Measurements from ENCODE around the gene TMEFF2.

DNA sequence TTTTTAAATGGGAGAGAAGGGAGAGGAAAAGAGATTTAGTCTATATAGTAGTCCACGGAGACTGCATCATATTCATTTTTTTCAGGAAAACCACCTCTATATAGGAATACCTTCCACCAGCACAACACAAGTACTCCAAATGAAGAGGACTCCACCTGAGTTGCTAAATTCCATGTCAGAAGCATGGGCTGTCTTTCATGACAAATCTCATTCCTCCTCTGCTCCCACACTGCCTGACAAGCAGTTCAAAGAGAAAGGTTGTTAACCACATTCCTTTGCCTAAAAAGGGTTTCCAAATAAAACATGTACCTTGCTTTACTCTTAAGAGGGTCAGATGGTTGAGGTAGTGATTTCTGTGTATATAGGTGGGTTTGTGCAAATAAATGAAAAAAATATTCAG lies 122.0 kb downstream of the TMEFF2 start:
- TF ChIP-seq ZNF830 (tag by site-specific recombination; IDR thresholded peaks at IDR 0.05; ENCODE audit: low read depth) = no peak
- TF ChIP-seq, protein P1, sequence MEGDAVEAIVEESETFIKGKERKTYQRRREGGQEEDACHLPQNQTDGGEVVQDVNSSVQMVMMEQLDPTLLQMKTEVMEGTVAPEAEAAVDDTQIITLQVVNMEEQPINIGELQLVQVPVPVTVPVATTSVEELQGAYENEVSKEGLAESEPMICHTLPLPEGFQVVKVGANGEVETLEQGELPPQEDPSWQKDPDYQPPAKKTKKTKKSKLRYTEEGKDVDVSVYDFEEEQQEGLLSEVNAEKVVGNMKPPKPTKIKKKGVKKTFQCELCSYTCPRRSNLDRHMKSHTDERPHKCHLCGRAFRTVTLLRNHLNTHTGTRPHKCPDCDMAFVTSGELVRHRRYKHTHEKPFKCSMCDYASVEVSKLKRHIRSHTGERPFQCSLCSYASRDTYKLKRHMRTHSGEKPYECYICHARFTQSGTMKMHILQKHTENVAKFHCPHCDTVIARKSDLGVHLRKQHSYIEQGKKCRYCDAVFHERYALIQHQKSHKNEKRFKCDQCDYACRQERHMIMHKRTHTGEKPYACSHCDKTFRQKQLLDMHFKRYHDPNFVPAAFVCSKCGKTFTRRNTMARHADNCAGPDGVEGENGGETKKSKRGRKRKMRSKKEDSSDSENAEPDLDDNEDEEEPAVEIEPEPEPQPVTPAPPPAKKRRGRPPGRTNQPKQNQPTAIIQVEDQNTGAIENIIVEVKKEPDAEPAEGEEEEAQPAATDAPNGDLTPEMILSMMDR (tag by site-specific recombination; IDR thresholded peaks at IDR 0.05) = no peak
- no peak for TF ChIP-seq ZNF629 (tag by site-specific recombination; IDR thresholded peaks at IDR 0.05)
- no peak for TF ChIP-seq ZFHX2 (tag by site-specific recombination; conservative IDR thresholded peaks at IDR 0.05)
- no peak for TF ChIP-seq ZNF274 (IDR thresholded peaks at IDR 0.05; ENCODE audit: low read length)
- TF ChIP-seq ZNF274 (tag by site-specific recombination; IDR thresholded peaks at IDR 0.05; ENCODE audit: borderline replicate concordance) = no peak

All from HEK293 (cell line).